GM21825 (cell line): ENCODE data around the gene EPHX1.
"Not testable (repeated sequence)": the region's sequence is repeated elsewhere in the genome, so short reads cannot be mapped to it uniquely, and the experiment has no call there.

Experiments used
- ATAC-seq: cut with Tn5 transposase; IDR thresholded peaks from one replicate; pipeline ENCODE4 v1.9.1; 2021; ENCODE audit warnings: mild to moderate bottlenecking, moderate library complexity; ENCODE audit not compliant: unreplicated experiment

EPHX1 gene

DNA sequence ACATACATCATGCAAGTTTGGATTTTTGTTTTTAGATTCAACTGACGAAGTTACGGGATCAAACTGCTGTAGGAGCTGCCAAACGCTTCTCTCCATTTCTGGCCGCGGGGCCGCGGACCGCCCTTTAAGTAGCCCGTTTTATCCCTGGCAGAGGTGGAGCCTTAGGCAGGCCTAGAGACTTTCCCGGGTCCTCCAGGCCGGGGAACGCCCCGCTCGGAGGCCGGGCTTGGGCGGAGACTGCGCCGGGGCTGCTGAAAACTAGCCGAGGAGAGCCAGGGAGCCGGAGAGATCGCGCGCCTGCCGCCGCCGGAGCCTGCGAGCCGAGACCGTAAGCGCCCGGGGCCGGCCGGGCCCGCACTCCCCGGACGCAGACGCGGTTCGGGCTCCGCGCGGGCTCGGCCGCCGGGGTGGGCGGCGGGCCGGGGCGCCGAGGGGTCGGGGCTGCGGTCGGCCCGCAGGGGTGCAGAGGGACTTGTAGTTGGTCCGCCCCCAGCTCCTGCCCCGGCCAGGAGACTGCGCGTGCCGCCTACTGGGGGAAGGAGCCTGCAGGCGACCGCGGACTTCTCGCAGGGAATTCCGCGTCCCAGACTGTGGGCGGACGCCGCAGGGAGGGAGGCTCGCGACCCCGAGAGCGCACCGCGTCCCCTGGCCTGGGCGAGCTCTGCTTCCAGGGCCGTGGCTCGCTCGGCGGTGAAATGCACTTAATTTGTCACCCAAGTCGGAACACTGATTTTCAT lies at the start of gene EPHX1:
TSS of gene EPHX1 (plus strand) at position 283 of the 737 bp plus-strand sequence. CDS start 18,606 bp downstream, outside the sequence.
- peak; percentile 96 for ATAC-seq

DNA sequence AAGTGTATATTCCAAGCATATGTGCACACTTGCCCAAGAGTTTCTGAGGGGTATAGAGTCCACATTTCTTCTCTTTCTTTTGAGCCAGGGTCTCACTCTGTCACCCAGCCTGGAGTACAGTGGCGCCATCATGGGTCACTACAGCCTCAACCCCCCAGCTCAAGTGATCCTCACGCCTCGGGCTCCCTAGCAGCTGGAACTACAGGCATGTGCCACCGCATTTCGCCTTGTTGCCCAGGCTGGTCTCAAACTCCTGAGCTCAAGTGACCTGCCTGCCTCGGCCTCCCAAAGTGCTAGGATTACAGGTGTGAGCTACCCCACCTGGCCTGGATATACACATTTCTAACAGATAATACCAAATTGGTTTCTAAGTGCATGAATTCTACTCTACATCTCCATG lies 49.4 kb upstream of the EPHX1 start:
- ATAC-seq: no peak

GRCh38 chr1:225761395-225761794 lies 48.5 kb upstream of the EPHX1 start:
- ATAC-seq: not testable (repeated sequence)

- no peak for ATAC-seq
Observed at GRCh38 chr1:225762002-225762441, 47.9 kb upstream of the EPHX1 start.

- no peak for ATAC-seq
Observed at GRCh38 chr1:225762444-225762843, 47.5 kb upstream of the EPHX1 start.

DNA sequence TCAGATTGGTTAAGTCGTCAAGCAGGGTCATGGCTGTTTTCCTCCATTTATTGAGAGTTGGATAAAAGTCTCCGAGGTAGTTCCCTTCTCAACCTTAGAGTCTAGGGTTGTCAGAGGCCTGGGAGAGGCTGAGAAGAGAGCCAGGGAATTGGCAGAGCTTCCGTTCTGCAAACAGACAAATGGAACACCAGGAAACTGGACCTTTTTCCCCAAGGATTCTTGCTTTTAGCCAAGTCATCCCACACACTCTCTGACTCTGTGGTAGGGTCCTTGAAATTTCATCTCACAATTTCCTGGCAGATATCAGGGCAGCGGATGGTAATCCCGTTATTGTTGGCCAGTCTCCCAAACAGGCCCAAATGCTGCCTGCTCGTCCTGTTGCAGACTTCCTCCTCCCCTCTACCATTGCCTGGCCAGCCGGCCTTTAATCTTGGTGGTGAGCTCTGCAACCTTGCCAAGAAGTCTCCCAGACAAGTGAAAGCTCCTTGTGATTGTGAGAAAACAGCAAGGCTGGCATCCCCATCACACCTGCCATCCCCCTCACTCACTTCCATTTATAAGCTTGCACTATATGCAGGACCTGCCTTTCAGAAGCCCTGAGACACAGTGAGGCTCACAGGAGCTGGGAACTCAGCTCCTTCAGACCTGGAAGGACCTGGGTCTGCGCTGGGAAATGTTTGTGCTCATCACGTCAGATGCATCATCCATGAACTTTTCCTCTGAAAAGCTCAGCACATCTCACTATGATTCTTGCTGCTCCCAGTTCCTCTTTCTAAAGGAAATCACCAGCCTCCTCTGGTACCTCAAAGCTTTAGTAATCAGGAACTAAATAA lies 46.0 kb upstream of the EPHX1 start:
- ATAC-seq: no peak

DNA sequence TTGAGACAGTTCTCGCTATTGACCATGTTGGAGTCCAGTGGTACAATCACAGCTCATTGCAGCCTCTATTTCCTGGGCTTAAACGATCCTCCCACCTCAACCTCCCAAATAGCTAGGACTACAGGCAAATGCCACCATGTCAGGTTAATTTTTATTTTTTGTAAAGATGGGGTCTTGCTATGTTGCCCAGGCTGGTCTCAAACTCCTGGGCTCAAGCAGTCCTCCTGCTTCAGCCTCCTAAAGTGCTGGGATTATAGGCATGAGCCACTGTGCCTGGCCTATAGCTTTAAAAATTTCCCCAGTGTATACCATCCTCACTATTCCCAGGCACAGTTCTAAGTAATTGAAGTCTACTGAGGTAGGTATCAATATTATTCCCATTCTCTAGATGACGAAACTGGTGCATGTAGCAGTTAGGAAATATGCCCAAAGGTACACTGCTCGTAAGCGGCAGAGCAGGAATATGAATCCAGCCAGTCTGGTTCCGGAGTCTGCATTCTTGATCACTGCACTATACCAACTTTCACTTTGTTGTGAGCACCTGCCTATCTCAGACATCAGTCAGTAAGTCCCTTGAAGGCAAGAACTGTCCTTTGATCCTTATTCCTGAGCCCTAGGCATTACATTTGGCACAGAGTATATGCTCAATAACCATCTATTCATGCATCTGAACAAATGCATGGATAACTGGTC lies 43.8 kb upstream of the EPHX1 start:
- ATAC-seq: no peak

DNA sequence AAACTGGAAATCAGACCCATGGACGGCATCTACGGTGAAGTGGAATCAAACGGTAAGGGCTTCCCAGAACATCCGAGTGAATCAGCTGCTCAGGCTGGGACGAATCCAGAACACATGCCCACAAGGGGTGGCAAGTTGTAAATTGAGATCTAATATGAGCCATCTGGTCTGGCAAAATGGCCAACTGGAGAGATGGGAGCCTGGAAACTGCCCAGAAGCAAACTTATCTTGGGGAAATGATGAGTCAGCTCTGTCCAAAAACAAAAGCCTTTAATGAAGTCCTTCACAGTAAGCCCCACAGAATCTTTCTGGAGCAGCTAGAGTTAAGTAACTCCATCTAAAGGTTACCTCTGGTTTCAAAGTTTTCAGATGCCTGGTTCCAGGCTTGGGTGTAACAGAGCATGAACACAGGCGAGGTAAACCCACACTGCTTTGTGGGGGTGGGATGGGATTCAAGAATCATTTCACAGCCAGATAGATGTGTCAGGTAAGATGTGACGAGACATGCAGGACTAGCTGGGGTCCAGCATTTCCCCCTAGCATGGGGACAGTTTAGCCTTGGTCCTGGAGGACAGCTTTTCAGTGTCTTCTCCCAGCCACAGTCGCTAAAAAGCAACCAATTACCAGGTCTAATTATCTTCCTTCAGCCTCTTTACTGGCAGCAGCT lies 42.8 kb upstream of the EPHX1 start:
- no peak for ATAC-seq

GRCh38 chr1:225767634-225768540 lies 42.0 kb upstream of the EPHX1 start:
- no peak for ATAC-seq

DNA sequence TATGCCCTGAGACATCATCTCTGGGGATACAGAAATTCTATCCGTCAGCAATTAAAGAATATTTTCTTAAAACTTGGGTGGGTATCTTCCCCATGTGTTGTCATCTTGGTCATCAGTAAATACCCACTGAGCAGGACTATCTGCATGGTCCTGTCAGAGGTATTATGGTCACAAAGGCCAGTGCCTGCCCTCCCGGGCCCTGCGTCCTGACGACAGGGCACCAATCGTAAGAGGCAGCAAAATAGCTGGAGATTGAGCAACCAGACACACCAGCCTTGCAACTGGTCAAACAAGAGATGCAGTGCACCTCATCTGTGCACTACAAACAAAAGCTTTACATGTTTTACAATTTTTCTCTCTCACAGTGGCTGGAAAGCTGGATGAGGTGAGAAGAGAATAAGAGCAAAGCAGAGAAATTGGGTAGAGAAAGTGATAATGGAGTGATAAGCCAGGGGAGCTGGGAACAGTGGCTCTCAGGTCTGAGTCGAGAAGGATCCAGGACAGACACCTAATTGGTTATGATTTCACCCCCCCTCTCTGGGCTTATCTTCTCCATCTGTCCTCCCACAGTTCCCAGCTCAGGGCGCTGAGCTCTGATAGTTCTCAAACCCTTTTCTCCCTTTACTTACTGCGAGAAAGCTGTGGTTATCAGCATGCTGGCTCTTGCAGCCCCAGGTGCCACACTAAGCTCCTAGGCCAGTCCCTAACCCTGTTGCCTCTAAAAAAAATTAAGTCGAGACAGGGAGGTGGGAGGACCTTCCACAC lies 41.1 kb upstream of the EPHX1 start:
- no peak for ATAC-seq

- ATAC-seq: no peak
Observed at GRCh38 chr1:225769687-225770086, 40.2 kb upstream of the EPHX1 start.

DNA sequence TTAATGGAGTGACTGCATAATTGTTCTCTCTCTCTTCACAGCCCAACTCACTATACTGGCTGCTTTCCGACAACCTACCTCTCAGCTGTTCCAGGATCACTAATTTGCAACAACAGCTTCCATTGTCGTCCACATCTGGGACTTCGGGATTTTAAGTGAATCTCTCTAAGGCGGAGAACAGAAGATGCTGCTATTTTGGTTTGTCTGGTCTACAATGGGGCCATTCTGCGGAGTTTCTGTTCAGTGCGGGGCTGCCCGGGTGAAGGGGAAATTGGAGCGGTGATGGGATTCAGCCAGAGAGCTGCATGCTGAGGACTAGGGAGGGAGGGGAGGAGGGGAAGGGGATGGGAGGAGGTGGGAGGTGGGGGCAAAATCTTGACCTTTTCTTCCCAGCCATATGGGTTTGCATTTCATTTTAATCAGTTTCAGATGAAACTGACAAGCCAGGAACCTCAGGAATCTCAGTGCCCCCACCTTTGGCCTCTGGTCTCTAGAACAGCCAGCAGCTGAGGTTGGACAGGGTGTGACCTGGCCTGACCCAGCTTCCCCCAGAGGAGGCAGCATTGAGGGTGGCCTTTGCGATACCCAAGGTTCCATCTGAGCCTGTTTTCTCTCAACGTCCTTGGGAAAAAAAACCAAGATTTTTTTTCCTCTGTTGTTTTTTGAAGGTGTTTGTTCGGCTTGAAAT lies 39.2 kb upstream of the EPHX1 start:
- no peak for ATAC-seq

- no peak for ATAC-seq
Observed at GRCh38 chr1:225771661-225772322, 38.1 kb upstream of the EPHX1 start.

DNA sequence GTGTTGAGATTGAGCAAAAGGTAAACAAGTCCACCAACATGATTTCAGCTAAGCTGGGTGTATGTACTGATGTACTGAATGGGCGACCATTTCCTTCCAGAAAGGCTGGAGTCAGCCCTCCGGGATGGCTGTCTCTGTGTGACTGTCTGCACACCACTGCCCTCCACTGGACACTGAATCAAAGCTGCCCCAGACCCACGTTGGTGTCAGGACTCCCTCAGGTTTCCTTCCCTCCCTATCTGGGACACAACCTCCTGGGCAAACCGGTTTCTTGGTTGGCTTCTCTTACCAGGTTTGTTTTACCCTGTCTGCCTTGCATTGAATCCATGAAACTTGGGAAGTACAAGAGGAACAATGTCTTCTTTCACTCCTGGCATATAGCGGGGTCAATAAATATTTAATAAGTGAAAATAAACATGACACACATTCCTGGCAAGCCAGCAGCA lies 37.6 kb upstream of the EPHX1 start:
- peak; percentile 64 for ATAC-seq

- no peak for ATAC-seq
Observed at GRCh38 chr1:225772848-225773247, 37.1 kb upstream of the EPHX1 start.

DNA sequence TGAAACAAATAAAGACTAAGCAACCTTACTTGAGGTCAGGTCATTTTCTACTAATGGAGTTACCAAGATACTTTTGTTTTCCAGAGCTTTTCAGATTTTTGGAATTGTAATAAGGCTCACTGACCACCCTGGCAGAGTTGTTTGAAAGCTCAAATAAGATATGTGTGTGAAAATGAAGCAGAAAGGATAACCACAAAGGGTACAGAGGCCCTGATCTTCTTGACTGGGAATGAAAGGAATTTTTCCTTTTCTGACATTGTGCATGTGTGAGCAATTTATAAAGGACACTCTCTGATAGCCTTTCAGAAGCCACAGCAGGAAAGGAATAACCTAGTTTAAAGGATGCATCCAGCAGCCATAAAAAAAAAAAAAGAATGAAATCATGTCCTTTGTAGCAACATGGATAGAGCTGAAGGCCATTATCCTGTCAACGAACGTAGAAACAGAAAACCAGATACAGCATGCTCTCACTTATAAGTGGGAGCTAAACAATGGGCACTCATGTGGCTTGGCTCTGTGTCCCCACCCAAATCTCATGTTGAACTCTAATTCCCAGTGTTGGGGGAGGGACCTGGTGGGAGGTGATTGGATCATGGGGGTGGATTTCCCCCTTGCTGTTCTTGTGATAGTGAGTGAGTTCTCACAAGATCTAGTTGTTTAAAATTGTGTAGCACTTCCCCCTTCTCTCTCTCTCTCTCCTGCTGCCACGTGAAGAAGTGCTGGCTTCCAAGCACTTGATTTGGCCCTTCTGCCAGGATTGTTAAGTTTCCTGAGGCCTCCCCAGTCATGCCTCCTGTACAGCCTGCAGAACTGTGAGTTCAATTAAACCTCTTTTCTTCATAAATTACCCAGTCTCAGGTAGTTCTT lies 35.4 kb upstream of the EPHX1 start:
- no peak for ATAC-seq

DNA sequence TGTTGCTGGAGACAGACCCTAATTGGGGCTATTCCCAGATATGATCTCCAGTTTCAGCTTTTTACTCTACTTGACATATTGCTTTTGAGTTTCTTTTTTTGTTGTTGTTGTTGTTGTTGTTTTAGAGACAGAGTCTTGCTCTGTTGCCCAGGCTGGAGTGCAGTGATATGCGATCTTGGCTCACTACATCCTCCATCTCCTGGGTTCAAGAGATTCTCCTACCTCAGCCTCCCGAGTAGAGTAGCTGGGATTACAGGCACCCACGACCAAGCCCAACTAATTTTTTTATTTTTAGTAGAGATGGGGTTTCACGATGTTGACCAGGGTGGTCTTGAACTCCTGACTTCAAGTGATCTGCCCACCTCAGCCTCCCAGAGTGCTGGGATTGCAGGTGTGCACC lies 33.6 kb upstream of the EPHX1 start:
- no peak for ATAC-seq
